Fibroblast of lung (primary cell): Measurements from ENCODE around the gene NOSIP.

Experiments used
- EZH2 ChIP-seq: IDR thresholded peaks from 2 replicates; pipeline ENCODE4 v1.5.1; 2012; ENCODE audit warnings: low read length, control low read depth, mild to moderate bottlenecking; ENCODE audit errors: missing control alignments
- TF ChIP-seq, protein P1 (sequence below), 2 donors: IDR thresholded peaks in 1 of 2; conservative IDR thresholded peaks in 1 of 2; 1 replicate in 1 of 2; 2 replicates in 1 of 2; pipeline ENCODE4 v1.5.1; 2011 to 2012; ENCODE audit warnings: low read length in 2 of 2, control low read depth in 1 of 2, inconsistent platforms in 1 of 2, low read depth in 1 of 2, mild to moderate bottlenecking in 1 of 2

DNA sequence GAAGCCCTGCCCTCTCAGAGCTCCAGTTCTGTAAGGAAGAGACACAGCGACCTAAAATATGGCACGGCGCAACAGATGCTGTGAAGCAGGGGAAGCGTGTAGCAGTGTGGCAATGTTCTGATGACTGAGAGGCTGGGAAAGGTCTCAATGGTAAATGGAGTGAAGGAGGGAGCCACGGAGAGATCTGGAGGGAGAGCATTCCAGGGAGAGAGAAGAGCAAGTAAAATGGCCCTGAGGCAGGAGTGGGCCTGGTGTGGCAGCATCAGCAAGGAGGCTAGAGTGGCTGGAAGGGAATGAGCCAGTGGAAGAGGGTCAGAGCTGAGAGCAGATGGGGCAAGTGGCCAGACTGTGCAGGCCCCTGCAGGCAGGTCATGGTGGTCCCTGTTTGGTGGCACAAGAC, 36.2 kb downstream of the NOSIP start:
- TF ChIP-seq, protein P1, sequence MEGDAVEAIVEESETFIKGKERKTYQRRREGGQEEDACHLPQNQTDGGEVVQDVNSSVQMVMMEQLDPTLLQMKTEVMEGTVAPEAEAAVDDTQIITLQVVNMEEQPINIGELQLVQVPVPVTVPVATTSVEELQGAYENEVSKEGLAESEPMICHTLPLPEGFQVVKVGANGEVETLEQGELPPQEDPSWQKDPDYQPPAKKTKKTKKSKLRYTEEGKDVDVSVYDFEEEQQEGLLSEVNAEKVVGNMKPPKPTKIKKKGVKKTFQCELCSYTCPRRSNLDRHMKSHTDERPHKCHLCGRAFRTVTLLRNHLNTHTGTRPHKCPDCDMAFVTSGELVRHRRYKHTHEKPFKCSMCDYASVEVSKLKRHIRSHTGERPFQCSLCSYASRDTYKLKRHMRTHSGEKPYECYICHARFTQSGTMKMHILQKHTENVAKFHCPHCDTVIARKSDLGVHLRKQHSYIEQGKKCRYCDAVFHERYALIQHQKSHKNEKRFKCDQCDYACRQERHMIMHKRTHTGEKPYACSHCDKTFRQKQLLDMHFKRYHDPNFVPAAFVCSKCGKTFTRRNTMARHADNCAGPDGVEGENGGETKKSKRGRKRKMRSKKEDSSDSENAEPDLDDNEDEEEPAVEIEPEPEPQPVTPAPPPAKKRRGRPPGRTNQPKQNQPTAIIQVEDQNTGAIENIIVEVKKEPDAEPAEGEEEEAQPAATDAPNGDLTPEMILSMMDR (conservative IDR thresholded peaks at IDR 0.05 in 1 of 2, IDR thresholded peaks at IDR 0.05 in 1 of 2; ENCODE audit: low read depth in 1 of 2, low read length in 2 of 2) = no peak
- TF ChIP-seq EZH2 = no peak
